Vagina (tissue), 2 donors: ENCODE data around the gene ATP5MG.

Experiments used
- POLR2A ChIP-seq, 2 donors: fragments of 450-650 bp; IDR thresholded peaks; one replicate each; pipeline ENCODE4 v1.6.1; 2017; ENCODE audit warnings: antibody characterized with exemption in 2 of 2, mild to moderate bottlenecking in 2 of 2, moderate library complexity in 2 of 2
- TF ChIP-seq, protein P1 (sequence below), 3 experiments: fragments of 450-650 bp in 2 of 3; fragments of 200-600 bp in 1 of 3; sonication (generic) in 1 of 3; IDR thresholded peaks; one replicate each; pipeline ENCODE4 v1.5.1; 2017 to 2019; ENCODE audit warnings: antibody characterized with exemption in 3 of 3, mild to moderate bottlenecking in 2 of 3, moderate library complexity in 2 of 3

- TF ChIP-seq POLR2A (IDR thresholded peaks at IDR 0.05), result no peak
- TF ChIP-seq, protein P1, sequence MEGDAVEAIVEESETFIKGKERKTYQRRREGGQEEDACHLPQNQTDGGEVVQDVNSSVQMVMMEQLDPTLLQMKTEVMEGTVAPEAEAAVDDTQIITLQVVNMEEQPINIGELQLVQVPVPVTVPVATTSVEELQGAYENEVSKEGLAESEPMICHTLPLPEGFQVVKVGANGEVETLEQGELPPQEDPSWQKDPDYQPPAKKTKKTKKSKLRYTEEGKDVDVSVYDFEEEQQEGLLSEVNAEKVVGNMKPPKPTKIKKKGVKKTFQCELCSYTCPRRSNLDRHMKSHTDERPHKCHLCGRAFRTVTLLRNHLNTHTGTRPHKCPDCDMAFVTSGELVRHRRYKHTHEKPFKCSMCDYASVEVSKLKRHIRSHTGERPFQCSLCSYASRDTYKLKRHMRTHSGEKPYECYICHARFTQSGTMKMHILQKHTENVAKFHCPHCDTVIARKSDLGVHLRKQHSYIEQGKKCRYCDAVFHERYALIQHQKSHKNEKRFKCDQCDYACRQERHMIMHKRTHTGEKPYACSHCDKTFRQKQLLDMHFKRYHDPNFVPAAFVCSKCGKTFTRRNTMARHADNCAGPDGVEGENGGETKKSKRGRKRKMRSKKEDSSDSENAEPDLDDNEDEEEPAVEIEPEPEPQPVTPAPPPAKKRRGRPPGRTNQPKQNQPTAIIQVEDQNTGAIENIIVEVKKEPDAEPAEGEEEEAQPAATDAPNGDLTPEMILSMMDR (IDR thresholded peaks at IDR 0.05), result no peak
These were observed 30.6 kb upstream of the ATP5MG start for GRCh38 chr11:118370774-118371173.
